Fibroblast of skin of left biceps (primary cell): Measurements from ENCODE around the gene MOXD1.

Source experiments
- DNase-seq, 2 experiments: peaks; one replicate each; pipeline ENCODE4 v3.0.0-alpha.2; 2013; ENCODE audit warnings: low read depth in 2 of 2

The MOXD1 gene

DNA sequence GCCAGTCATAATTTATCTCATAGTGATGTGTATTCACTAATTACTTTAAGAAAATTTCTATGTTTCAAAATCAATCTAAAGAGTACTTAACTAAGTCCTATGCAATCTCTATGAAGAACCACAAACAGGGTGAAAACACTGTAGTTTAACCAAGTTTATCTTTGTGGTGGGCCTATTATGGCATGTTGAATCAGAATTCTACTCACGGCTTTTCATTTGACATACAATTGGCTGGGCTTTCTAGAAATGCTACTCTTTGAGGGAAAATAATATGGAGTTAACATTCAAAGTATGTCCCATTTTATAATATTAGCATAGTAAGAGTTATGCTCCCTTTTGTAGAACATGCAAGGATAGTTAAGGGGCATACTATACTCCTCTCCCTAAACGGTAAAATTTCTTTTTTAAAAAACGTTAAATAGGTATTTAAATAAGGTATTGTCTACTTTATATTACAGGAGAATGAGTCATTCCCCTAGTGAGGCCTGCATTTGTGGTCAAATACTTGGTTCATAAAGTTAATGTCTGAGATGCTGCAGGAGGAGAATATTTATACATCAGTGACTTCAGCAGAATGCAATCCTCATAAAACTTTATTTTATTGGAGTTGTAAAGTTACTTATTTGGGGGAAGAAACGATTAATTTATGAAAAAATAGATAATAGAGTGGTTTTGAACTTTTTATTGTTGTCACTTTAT is 1.8 kb downstream of the MOXD1 start:
- no peak for DNase-seq

DNA sequence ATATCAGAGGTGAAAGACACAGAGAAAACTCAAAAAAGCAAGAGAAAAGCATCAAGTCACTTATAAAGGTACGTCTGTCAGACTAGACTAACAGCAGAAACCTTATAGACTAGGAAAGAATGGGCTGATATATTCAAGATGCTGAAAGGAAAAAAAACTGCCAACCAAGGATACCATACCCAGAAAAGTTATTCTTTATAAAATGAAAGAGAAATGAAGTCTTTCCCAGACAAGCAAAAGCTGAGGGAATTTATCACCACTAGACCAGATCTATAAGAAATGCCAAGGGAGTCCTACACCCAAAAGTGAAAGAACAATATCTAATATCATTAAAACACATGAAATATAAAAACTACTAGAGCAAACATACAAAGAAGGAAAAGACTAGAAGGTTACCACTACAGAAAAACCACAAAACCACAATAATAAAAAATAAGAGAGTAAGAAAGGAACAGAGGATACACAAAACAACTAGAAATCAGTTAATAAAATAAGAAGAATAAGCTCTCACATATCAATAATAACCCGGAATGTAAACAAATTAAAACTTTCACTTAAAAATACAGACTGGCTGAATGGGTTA is 6.2 kb downstream of the MOXD1 start:
- no peak for DNase-seq

DNA sequence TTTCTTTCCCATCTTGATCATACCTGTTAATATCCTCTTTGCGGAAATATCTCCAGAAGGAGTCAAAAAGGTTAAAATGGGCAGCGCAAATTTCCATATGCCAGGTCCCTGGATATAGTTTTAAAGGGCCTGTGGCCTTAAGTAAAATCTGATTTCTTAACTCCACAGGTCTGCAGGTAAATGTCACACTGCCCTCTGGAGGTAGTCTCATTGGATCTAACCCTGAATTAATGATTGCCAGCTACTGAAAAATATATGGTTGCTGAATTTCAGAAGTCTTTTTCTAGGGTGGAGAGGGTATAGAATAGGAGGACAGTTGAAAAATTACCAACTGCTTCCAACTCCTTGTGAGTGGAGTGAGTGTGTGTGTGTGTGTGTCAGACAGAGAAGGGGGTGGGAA is 8.5 kb downstream of the MOXD1 start:
- DNase-seq = no peak

DNA sequence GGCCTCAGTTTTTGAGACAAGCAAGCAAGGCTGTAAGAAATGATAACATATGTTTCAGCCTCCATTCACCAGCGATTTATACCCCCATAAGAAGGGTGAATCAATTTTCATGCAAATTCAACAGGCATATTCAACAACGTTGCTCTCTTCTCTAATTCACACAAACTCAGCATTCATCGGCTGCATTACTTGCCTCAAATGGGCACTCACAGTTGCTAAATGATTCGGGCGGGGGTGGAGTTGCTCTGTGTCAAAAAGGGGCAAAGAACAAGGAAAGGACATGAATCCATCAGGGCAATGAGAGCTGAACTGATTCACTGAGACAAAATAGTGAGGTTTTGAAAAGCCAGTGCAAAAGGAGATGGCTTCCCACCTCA is 9.0 kb downstream of the MOXD1 start:
- no peak for DNase-seq

DNA sequence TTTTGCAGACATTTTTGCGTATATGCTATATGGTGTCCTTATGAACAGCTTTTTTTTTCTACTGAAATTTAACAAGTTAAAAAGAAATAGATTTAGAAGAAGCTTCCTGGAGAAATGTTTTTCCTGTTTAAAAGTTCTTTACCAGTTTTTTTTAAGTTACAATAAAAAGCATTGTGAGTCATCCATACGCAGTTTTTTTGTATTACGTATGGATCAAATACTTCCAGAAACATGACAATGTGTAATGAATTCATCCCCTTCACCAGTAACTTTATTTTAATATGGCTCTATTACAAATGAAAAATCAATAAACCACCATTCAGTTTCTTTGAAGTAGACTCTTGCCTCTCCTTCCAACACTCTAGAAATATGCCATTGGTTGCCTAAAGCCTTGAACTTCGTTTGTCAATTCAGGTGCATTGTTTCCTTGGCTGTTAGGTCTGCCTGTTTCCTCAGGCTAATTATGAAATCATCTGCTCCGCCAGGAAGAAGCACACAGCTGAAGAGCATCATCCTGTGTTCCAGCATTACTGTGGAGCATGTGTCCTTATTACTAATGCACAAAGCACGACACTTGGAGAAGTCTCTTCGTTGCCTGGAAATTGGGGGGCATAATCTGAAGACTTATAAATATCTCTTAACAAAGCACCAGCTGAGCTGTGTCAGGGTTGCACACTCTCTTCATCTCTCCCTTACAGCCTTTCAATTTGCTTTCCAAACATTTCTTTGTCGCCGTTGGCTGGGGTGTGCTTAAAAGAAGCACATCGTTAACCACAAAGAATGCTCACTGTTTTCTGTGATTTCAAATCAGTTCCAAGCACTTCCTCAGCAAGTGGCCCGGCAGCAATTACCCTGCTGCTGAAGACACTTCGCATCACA is 9.6 kb downstream of the MOXD1 start:
- DNase-seq = peak; percentile 64 to 74

DNA sequence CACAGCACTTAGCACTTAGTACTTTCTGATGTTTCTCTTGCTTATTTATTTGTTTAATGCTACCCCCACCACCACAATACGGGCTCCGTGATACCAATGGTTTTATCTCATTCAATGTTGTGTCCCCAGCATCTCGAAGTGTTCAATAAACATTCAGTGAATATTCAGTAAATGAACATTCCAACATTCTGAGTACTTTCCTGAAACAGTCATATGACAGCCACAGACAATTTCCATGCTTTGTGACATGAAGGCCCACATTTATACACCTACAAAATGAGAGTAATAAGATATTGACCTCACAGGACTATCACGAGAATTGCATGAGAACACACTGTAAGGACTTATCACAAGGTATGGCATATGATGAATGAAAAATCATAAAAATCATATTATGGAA is 10.8 kb downstream of the MOXD1 start:
- no peak for DNase-seq

DNA sequence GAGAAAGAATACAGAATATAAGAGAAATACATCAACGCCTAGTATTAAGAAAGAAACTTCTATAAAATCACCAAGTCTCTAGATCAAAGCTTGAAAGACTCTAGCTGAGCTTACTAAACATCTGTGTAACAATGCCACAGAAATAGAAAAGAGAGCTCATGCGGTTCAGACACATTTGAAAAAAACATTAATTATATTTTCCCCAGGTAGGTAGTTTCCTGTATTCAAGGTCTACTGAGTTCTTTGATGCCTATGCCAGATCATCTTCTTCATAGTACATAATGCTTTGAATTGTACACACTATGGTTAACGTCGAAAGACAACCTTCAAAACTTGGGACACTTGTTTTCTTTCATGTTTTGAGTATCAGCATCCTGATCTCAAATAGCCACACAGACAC is 11.3 kb downstream of the MOXD1 start:
- no peak for DNase-seq

DNA sequence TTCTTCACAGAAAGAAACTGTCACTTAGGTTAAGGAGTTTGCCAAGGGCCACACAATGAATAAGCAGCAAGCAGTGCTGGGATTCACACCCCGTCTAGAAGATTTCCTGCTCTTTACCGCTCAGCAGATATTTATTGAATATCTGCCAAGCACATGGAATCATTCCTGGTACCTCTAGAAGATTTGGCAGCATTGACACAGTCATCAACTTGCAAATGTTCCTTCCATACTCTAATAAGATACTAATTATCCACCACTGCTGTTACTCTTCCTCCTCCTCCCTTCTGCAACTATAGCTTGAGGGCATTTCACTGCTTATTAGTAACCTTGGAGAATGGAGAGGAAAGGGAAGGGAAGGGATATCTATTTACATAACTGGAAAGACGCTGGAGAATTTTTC is 13.0 kb downstream of the MOXD1 start:
- DNase-seq = no peak

DNA sequence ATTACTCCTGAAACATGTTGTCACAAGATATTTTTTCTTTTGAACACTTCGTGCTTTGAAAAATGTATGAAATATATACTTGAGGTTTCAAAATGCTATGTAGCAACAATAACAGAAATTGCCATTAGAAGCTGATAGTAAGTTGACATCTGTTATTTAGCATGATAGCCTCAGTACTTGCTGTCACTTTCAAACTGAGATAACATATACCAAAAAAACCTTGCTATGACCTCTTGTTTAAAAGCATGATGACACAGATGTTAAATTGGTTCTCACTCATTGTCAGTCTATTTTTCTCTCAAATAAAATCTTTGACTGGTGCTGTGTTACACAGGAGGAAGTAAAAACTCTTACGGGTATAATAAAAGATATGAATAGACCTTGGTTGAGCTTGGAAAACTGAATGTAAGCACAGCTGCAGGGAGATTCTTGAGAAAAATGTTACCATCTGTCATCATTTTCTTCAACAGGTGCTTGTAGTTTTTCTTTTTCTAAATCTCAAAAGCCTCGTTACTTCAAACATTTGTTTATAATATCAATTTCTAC is 18.6 kb downstream of the MOXD1 start:
- DNase-seq = no peak

DNA sequence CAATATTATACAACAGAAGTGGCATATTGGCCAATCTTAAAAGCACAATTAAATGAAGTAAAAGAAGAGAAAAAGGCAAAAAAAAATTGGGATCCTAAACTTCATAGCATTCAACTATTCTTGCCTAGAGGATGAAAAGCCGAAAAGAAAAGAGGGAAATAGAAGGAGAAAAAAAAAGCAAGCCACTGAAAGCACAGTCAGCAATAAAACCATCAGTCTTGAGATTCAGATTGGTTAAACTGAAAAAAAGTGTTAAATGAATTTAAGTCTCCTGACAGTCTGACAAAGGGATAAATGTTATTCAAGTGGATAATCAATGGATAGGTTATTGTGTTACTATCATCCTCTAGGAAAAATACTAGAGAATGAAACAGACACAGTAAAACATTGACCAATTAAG is 19.9 kb downstream of the MOXD1 start:
- DNase-seq = no peak

DNA sequence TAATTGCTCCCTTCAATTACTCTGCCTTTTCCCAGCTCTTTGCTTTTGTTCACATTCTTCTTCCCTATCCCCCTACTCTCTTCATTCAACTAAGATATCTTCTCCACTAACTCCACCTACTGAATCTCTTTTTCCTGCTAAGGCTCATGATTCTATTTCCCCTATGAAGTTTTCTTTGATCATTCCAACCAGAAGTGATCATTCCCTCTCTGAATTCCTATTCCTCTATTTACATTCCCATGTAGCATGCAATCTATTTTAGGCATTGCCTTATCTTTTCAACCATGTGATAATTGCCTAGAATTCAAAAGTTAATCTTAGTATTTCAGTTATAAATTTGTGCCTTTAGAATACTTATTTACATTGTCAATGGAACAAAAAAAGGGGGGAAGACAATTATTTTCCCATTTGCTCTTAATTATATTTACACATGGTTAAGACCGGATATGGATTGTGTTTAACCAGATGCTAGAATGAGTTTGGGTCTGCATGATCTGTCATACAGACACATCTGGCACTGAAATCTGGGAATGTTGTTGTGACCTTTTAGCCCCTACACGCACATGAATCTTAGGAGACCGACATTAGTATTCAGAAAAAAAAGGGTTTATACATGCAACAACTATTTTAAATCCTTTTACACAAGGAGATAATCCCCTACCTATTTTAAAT is 20.8 kb downstream of the MOXD1 start:
- DNase-seq = no peak

DNA sequence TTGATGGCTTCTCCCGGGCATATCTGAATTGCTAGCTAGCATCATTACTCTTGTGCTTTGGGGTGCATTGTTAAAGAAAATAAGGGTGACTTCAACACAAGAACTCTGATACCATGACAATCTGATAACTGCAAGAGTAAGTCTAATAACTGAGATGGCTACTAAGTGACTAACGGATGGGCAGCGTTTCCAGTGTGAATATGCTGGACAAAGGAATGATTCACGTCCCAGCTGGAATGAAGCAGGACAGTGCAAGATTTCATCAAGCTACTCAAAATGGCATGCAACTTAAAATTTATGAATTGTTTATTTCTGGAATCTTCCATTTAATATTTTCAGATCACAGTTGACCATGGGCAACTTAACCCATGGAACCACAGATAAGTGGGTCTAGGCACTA is 31.7 kb downstream of the MOXD1 start:
- DNase-seq = no peak

DNA sequence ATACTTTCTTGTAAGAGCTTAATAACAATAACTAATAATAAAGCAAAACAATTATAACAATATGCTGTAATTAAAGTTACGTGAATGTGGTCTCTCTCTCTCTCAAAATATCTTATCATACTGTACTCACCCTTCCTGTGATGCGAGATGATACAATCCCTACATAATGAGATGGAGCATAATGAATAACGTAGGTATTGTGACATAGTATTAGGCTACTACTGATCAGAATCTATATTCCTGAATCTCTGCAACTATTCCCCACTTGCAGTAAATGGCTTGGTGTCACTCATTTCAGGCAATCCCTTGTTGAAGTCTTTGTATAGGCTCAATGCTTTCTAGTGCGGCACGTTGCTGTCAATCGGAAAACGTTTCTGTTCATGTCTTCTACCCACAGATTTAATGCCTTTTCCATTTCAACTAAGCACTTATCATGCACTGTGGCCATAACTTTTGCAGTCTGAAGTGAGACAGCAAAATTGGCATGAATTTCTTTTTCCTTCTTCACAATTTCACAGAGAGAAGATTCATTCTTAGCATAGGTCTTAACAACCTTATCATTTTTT is 32.3 kb downstream of the MOXD1 start:
- DNase-seq = no peak

DNA sequence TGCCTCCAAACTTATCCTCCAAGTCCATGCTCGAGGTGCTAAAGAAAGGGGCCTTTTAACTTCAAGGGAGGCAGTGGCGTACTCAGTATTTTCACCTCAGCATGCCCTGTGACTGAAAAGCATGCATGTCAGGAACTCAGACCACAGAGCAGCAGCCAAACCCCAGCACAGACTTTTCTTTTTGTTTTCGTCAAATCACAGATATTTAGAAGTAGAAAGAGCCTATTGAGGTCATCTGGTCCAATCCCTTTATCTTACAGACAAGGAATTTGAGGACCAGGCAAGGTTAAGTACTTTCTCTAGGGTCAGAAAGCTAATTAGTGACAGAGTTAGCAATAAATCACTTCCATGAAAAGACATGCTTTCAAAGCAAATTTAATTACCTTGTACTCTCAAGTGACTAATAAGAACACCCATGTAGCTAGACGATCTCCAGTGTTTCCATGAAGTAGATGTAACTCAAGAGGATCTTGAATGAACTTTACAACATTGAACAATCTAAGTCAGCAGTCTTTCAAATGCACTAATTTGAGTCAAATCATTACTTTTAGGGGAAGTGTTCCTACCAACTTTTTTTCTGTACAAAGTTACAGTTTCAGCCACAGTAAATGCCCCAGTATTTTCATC is 35.9 kb downstream of the MOXD1 start:
- no peak for DNase-seq

DNA sequence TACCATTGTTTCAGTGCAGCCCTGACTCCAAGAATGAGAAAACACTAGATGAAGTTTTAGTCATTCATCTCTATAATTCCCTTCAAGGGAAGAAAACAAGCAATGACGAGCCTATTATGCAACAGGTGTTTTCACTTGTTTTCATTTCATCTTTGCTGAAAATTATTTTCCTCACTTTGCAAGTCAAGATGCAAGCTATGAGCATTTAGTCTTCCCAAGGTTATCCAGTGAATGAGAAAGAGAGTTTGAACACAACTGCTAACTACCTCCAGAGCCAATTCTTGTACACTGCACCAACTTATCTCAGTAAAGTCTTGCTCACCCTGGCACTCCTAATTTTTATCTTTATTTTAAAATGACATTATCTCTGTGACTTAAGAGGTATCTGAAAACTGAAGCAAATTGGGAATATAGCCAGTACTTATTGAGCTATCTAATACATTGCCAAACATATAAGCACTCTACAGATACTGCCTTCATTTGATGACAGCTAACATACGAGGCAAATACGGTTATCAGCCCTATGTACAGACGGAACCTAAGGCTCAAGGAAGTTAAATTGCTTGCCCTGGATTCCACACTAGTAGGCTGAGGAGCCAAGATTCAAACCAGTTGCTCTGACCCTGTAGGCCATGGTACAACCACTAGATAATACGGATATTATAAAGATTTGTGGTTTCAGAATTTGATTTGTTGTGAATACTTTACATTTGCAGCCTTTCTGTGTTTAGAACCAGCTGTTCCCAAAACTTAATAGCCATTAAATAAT is 36.8 kb downstream of the MOXD1 start:
- no peak for DNase-seq

DNA sequence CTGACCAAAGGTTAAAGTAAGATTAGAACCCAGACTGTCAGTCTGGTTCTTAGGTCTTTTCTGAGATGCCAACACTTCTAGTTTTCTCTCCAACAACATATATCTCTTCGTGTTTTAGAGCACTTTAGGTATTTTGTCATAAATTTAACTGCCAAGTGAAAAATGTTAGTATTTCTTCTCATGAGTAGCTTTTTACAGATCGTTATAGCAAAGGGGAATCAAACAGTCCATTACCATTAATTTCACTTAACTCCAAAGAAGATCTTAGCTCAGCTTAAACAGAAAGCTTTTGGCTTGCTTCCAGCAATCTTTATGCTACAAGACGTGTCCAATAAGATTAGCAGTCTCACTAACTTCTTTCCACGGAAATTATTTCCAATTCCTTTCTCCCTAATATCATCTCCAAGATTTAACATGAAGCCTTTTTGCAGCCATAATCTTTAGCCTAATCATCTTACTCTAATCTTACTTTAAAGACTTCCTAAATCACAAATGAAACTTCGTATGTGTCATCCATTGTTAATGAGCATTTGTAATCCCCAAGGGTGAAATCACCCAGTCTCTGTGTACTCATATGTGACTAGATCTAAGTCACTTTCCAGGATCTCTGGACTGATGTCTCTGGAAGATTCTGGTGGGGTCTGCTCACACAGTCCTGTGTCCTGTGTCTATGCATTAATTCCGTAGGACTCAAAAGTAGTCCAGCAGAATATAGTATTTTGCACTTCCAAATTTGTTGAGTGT is 38.7 kb downstream of the MOXD1 start:
- DNase-seq = no peak

DNA sequence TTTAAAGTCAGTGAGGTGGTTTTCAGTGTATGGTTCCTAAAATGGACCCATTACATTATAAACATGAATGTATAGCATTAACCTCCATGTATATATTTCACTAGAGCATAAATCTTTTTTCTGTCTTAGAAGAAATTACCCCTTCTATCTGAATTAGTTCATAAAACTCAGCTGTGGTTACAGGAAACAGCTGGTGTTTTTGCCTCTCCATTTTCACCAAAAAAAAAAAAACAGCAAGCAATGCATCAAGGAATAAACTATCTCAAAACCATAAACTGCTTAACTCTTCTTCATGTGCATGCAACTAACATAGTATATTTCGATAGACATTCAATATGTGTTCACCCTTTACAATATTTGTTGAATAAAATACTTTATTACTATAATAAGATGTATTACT is 40.2 kb downstream of the MOXD1 start:
- DNase-seq = no peak

DNA sequence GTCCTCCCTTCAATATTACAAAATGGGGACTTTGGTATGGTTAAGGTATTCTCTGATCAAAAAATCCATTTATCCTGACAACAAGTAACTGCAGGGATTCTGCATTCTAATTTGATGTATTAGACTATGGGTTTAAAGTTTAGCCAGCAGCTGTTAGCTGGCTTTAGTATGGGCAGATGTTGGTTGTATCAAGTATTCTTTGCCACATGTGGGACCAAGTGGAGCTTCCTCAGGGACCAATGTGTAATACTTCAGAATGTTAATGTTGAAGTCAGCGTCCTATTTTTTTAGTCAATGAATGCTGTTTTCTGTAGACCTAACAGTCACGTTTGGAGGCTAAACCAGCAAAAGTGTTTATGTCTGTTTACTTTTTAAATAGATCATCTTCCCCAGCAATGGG is 41.4 kb downstream of the MOXD1 start:
- no peak for DNase-seq

DNA sequence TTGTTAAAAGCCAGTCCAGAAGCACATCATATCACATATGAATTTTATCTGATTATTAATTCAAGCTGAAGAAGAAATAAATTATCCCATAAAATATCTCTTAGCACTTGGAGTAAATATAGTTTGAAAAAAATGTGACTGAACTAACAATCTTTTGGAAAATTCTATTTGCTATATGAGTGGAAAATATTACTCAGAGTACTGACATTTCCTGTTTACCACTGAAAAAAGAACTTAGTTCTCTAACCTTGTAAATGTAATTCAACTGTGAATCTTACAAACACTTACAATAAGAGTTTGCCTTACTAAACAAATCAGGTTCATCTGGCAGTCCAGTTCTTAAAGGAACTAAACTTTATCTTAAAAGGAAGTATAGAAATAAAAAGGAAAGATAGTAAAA is 44.2 kb downstream of the MOXD1 start:
- DNase-seq = no peak
